ENCODE results near the gene CD200R1L.
A peak's percentile ranks its signal among the peaks of the same experiment; 100 is the strongest.

CD200R1L gene

GRCh38 chr3:112817797-112818196 lies 28.9 kb downstream of the CD200R1L start:
- no peak for DNase-seq

- no peak for DNase-seq
Measured at GRCh38 chr3:112817271-112817670, 29.4 kb downstream of the CD200R1L start.

GRCh38 chr3:112815981-112816380 lies 30.7 kb downstream of the CD200R1L start:
- DNase-seq, result no peak

GRCh38 chr3:112814266-112814665 lies 32.4 kb downstream of the CD200R1L start:
- DNase-seq, result no peak

GRCh38 chr3:112813723-112814171 lies 32.9 kb downstream of the CD200R1L start:
- DNase-seq, result no peak

- no peak for DNase-seq
Measured at GRCh38 chr3:112813016-112813415, 33.6 kb downstream of the CD200R1L start.

- peak; percentile 5 for DNase-seq
Measured at GRCh38 chr3:112811917-112812660, 34.6 kb downstream of the CD200R1L start.

- no peak for DNase-seq
Measured at GRCh38 chr3:112811131-112811884, 35.4 kb downstream of the CD200R1L start.

- no peak for DNase-seq
Measured at GRCh38 chr3:112810561-112810960, 36.1 kb downstream of the CD200R1L start.

- no peak for DNase-seq
Measured at GRCh38 chr3:112808136-112808535, 38.5 kb downstream of the CD200R1L start.

GRCh38 chr3:112807685-112808084 lies 39.0 kb downstream of the CD200R1L start:
- DNase-seq, result no peak

- no peak for DNase-seq
Measured at GRCh38 chr3:112806903-112807302, 39.8 kb downstream of the CD200R1L start.

GRCh38 chr3:112805126-112805525 lies 41.5 kb downstream of the CD200R1L start:
- no peak for DNase-seq

GRCh38 chr3:112804021-112804420 lies 42.6 kb downstream of the CD200R1L start:
- no peak for DNase-seq

GRCh38 chr3:112803467-112803866 lies 43.2 kb downstream of the CD200R1L start:
- DNase-seq, result no peak

GRCh38 chr3:112802338-112802737 lies 44.3 kb downstream of the CD200R1L start:
- no peak for DNase-seq

GRCh38 chr3:112799946-112800345 lies 46.7 kb downstream of the CD200R1L start:
- no peak for DNase-seq

- peak; percentile 13 for DNase-seq
Measured at GRCh38 chr3:112794622-112795172, 52.0 kb downstream of the CD200R1L start.

- peak; percentile 16 for DNase-seq
Measured at GRCh38 chr3:112793326-112794081, 53.2 kb downstream of the CD200R1L start.

- DNase-seq, result no peak
Measured at GRCh38 chr3:112791736-112792135, 54.9 kb downstream of the CD200R1L start.

- no peak for DNase-seq
Measured at GRCh38 chr3:112789787-112790186, 56.9 kb downstream of the CD200R1L start.

GRCh38 chr3:112786881-112787579 lies 59.6 kb downstream of the CD200R1L start:
- no peak for DNase-seq
